Measurements from ENCODE around the gene DMC1.
"Not testable (repeated sequence)": the region's sequence is repeated elsewhere in the genome, so short reads cannot be mapped to it uniquely, and the experiment has no call there.

DMC1 gene, protein sequence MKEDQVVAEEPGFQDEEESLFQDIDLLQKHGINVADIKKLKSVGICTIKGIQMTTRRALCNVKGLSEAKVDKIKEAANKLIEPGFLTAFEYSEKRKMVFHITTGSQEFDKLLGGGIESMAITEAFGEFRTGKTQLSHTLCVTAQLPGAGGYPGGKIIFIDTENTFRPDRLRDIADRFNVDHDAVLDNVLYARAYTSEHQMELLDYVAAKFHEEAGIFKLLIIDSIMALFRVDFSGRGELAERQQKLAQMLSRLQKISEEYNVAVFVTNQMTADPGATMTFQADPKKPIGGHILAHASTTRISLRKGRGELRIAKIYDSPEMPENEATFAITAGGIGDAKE

DNA sequence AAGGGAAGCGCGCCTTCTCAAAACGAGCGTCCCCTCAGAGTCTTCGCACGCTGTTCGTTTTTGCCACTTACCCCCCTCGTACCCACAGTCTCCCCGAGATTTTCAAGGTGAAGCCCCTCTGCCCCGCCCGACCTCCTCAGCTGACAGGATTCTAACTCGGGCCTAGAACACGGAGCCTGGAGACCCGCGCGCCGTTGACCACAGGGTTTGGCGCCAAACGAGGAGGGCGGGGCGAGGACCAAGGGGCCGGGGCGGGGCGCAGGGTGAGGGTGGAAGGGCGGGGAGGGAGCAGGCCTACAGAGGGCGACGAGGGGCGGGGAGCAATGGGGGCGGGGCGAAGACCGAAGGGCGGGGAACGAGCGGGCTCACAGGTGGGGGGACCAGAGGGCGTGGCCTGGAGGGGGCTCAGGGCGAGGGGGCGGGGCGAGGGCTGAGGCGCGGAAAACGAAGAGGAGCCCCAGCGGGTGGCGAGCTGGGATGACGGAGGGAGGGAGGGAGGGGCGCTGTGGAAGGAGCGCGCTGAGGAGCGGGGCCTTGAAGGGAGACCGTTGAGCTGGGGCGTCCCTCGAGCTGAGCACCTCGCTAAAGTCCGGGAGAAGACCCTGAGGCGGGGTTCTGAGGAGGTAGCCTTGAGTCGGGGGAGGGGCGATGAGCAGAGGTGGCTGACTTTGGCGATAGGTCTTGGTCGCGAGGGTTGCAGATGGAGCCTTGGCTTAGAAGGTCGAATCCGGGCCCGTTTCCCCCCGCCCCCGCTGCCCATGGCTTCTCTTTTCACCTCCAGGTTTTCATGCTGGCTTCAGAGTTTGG lies at the start of gene DMC1:
TSS of gene DMC1 (minus strand) at position 212 of the 807 bp plus-strand sequence. CDS start 1,927 bp downstream, outside the sequence.
- DNase-seq (ENCODE audit: low spot score) = peak; percentile 94

DNA sequence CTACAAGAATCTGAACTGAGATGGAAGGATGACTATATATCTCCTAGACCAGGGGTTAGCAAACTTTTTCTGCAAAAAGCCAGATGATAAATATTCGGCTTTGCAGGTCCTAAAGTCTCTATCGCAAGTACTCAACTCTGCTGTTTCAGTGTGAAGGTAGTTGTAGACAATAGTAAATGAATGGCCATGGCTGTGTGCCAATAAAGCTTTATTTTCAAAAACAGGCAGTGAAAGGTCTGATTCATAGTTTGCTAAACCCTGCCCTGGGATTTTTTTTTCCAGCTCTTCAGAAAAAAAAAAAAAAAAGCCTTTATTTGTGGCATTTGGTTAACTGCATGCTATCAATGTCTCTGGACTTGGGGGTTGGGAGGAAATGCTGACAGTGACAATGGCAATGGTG lies 48.7 kb upstream of the DMC1 start:
- peak; percentile 12 for DNase-seq (ENCODE audit: low spot score)

DNA sequence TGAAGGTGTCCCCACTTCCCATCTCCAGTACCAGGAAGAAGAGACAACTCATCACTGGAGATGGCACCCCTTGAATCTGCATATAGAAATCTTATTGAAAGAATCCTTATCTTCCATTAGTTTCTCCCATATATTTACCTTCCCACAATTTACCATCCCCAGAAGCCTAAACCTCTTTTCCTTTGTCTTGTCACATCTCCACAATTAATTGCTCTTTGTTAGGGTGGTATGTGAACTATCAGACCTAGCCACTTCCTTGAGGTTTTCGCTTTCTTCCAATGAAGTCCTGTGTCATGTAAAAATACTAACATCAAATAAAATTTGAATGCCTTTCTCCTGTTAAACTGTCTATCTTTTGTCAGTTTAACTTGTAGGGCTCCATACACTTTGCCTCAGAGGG lies 48.3 kb upstream of the DMC1 start:
- DNase-seq (ENCODE audit: low spot score) = no peak

DNA sequence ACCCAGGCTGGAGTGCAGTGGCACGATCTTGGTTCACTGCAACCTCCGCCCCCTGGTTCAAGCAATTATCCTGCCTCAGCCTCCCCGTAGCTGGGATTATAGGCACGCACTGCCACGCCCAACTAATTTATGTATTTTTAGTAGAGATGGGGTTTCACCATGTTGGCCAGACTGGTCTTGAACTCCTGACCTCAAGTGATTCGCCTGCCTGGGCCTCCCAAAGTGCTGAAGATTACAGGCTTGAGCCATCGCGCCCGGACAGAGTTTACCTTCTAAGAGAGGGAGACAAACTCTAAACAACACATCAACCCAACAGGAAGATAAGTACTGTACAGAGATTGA lies 45.1 kb upstream of the DMC1 start:
- not testable (repeated sequence) for DNase-seq (ENCODE audit: low spot score)

DNA sequence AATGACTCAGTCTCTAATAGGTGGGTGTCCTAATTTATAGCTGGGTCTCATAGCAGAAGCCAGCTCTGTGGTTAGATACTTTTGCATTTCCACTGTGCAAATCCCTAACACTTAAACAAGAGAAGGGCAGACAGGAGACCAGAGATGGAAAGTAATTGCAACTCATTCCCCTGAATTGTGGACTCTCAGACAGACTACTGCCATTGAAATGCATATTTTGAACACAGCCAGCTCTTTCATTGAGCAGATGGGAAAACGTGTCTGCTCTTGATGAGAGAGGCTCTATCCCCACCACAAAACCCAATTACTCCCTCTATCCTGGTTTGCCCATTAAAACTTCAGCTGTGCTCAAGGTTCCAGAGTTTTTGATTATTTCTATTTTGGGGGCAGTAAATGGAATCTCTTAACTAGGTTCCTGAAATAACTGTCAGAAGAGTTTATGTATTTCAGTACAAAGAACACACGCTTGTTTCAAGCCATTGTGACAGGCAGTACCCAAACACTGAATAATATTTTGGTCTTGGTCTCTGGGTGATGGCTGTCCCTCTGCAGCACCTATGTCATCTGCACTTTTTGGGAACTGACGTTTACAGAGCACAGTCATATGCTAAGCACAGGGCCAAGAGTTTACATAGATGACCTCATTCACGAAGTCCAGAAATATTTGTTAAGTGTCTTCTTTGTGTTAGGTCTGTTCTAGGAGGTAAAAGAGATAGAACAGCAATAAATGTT lies 44.5 kb upstream of the DMC1 start:
- DNase-seq (ENCODE audit: low spot score) = no peak

DNA sequence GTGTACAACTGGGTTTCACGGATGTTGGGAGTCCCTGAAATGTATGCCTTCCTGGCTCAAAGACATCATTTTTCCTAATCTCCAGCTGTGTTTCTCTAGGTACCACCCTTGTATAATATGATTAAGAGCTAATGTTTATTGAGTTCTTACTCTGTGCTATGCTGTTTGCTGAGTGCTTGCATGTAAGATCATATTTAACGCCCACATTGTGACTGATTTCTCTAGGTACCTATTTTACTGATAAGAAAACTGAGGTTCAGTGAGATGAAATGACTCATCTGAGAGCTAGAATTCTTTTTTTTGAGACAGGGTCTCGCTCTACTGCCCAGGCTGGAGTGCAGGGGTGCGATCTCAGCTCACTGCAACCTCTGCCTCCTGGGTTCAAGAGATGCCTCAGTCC lies 43.6 kb upstream of the DMC1 start:
- no peak for DNase-seq (ENCODE audit: low spot score)

DNA sequence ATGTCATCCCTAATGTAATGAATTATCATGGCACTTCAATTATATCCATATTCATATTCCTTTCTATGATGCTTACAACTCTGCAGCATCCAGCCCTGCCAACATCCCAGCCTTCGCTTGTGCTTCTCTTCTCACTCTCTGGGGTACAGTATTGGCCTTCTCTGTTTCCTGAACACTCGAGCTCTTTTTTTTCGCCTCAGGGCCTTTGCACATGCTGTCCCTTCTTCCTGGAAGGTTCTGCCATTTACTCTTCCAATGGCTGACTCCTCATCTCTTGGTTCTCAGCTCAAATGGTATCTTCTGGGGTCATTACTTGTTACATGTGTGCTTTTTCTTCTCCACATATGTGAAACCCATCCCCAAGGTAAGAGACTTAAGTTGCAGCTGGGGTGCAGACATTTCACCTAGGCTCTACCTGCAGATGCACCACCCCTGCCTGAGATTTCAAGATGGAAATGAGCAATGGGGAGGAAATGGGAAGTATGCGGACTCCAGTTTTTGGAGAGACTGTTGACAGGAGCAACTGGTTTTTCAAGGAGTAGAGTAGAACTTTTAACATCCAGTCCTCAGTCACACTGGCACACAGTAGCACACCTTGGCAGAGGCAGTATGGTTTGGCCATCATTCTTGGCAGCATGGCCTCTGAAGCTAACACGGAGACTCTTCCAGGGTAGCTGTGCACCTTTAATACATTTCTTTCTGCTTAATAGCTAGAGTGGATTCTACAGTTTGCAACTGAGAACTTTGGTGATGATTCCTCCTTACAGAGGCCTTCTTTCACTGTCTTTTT lies 42.4 kb upstream of the DMC1 start:
- DNase-seq (ENCODE audit: low spot score) = no peak

DNA sequence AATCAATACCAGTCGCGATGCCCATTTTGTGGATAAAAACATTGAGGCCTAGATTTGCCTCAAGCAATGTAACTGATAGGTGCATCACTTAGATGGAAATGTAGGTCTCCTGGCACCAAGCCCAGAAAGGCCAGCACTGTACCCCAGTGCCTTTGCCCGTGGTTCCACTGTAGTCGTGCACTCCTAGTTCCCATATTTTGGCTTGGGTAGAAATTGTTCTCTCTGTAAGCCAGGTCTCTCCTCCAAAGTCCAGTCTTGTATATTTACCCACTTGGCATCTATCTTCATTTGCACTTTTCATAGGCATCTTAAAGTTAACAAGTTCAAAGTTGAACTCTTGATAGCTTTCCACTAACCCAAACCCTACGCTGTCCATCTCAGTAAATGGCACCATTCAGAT lies 41.6 kb upstream of the DMC1 start:
- DNase-seq (ENCODE audit: low spot score) = no peak

DNA sequence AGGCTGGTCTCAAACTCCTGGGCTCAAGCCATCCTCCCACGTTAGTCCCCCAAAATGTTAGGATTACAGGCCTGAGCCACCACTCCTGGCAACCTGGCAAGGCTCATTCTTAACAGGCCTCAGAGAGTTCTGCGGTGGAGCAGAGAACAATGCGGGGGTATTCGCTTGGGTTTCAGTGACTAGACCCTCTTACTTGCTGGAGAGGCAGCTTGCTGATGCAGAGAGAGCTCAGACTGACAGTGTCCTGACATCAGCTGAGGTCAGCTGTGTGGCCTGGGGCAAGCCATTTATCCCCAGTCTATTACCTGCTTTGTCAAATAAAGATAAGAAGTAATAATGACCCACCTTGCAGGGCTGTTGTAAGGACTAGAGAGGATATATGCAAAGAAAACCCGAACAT lies 40.3 kb upstream of the DMC1 start:
- DNase-seq (ENCODE audit: low spot score) = no peak

DNA sequence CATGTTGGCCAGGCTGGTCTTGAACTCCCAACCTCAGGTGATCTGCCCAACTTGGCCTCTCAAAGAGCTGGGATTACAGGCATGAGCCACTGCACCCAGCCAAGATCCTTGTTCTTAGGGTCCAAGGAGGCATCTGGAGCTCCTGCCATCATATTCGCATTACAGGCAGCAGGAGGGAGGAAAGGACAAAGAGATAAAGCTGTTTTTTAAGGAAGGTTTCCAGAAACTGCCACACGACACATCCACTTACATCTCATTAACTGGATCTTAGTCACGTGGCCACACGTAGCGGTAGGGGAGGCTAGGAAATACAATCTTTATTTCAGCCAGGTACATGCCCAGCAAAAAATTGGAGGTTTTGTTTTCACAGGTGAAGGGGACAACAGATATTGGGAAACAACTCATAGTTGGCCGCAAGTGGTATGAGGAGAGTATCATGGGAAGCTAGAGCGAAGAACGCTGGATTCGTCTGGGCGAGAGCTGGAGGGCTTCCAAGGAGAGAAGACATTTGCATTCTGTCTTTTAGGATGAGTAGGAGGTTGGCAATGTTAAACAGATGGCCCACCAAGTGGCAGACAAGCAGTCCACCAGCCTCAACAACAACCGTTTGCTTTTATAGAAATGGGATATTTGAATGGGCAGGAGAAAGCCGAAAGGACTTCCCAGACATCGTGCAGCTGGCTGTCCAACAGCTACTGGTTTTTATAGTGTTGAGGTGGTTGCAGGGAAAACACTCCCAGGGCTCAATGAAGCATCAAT lies 39.2 kb upstream of the DMC1 start:
- DNase-seq (ENCODE audit: low spot score) = no peak

DNA sequence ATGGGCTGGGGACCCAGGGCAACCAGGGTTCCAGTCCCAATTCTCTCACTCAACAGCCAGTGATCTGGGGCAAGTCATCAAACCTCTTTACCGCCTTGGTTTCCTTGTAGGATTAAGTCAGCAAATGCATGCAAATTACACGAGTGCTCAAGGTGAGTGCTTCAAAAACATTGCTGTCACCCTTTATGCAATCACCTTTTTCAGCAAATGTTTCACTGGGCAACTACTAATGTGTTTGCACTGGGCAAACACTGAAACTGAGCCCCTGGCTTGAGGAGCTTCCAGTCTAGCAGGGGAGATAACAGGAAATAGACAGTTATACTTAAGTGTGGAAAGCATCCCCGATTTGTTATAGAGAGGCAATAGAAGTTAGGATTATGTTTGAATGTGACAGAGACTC lies 37.7 kb upstream of the DMC1 start:
- no peak for DNase-seq (ENCODE audit: low spot score)

DNA sequence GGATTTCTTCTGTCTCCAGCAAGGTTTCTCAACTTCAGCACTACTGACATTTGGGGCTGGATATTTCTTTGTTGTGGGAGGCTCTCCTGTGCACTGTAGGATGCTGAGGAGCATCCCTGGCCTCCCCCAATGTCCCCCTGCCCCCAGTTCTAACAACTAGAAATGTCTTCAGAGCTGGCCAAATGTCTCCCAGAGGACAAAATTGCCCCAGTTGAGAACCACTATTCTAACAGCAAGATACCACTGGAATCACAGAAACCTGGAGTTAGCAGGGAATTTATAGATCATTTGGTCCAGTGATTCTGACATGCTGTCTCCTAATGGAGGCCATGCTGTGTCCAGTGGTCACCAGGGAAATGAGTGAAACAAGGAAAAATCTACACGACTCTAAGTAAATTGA lies 32.2 kb upstream of the DMC1 start:
- no peak for DNase-seq (ENCODE audit: low spot score)

DNA sequence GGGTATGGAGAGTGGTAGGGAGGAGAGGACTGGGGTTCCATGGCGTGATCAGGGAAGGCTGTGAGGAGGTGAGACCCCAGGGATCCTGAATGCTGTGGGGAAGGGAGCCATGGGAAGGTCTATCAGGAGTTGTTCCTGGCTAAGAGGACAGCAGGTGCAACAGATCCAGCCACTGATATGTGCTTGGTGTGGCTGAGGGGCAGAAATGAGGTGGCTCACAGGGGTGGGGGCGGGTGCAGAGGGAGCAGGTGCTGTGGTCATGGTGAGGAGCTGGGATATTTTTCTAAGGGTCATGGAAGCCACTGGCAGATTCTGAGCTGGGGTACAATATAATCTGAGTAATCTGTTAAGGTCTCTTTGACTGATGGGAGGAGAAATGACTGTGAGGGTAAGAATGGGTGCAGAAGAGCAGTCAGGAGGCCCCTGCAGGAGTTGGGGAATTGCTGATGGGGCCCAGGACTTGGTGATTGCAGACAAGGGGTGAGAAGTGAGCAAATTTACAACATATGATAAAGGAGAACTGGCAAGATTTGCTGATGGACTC lies 31.3 kb upstream of the DMC1 start:
- no peak for DNase-seq (ENCODE audit: low spot score)

DNA sequence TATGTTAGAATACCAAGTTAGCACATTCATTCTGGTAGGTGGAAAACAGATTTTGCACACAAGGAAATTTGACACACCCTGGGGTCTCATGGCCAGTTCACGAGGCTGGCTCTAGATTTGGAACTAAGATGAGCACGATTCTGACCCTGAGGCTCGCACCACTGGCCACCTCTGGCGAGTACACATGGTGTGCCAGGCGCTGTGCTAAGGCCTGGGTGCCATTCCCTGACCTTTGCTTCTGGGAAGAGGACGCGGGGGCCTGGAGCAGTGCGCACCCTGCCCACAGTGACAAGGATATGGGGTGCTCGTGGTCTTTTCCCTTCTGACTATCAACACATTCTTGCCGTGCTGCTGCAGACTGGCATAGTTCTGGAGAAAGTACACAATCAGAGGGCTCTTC lies 29.5 kb upstream of the DMC1 start:
- DNase-seq (ENCODE audit: low spot score) = no peak

DNA sequence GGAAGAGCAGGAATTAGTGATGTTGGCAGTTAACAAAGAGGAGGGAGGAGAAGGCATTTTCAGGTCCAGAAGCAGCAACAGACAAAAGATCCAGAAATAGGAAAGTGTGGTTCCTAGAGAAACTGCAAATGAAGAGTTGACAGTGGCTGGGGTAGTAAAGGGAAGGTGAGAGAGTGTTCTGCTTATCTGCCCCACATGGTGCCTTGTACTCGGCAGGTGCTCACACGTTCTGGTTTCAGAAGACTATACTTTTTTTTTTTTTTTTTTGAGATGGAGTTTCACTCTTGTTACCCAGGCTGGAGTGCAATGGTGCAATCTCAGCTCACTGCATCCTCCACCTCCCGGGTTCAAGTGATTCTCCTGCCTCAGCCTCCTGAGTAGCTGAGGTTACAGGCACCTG lies 12.9 kb upstream of the DMC1 start:
- DNase-seq (ENCODE audit: low spot score) = not testable (repeated sequence)

DNA sequence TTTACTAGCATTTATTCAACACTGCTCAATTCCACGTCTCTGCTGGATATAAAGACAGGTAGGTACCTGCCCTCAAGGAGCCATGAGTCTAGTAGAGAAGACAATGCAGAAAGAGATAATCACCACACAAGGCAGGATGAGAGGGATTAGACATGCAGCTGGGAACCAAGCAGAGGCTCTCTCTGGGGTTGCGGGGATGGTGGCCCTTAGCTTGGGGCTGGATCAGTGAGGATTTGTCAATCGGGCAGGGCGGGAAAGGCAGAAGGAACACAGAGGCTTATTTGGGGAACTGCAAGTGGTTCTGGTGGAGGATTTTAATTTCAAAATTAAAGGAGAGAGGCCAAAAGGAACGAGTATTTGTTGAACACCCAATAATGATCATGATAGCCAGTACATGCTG lies 8.5 kb upstream of the DMC1 start:
- no peak for DNase-seq (ENCODE audit: low spot score)

DNA sequence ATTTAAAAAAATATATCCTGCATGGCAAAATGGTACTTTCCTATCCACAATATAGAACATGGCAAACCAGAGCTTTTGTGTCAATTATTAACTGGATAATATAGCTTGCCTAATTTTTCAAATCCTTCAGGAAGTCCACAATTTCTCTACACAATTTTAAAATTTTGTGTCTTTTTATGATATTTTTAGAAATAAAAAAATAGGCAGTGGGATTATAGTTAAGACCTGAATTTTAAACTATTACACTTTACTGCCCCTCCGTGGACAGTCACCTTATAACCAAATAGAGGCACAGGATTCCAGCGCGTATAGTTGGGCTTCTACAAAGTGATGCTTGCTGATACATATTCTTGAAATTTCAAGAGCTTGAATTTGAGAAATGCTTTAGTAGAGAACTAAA lies 2.1 kb upstream of the DMC1 start:
- peak; percentile 55 for DNase-seq (ENCODE audit: low spot score)

DNA sequence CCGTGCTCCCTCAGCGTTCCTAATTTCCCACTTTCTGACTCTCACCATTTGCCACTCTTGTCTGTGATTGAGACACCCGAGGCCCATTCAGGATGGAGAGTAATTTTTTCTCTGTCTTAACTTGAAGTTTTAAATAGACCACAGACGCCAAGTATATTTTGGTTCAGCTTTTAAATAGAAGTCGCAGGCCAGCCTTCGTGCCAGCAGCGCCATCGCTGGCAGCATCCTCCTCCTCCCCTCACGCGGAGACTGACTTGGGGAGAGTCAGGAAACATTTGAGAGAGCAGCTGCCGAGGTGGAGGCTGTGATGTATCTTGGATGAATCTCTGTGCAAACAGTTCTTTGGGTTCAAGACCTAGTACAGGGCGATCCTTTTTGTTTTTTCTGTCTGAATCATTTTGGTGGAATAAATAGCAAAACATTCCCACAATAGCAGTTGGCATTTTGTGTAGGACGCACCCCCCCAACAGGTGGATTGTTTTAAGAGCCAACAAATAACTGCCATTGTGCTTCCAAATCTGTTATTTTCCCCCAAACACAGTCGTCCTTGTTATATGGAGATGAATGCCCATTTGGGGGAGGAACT lies 889 bp upstream of the DMC1 start:
- no peak for DNase-seq (ENCODE audit: low spot score)

DNA sequence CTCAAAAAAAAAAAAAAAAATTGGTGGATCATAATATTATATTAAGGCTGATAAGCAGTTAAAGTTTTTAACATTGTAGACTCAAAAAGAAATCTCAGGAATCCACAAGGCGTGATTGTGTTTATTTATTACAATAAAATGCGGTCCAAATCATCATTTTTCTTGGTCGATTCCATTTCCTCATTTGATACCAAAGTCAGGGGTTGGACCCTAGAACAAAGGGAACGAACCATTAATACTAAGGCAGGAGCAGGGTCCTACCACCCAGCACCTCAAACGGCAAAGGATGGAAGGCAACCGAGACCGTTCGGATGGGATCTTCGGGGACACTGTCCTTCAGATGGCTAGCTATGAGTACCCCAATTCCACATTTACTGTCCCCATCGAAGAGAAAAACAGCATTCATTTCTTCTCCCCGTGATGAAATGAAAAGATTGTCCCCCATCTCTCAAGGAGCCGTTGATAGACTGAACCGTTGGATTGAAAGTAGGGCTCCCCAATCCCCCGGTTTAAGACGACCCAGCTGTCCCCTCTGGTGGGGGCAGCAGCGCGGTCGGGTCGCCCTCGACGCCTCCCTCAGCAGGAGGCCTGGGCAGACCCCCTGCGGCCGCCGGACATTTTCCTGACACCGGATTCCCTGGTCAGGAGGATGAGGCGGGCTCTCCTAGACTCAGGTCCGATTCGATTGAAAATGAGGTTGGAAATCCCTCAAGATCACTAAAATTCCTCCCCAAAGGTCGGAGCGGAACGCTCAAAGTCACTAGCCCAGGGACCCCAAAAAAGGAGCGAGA lies 607 bp downstream of the DMC1 start:
- no peak for DNase-seq (ENCODE audit: low spot score)
